ENCODE measurements around the gene EML6. TPM values are rescaled to one million over a fixed set of nuclear protein-coding genes. Genes with fewer than 3 reads are reported as not detected.
A peak's percentile ranks its signal among the peaks of the same experiment; 100 is the strongest.

The EML6 gene
- total RNA-seq, 4 donors from 2014 or later = 1.2 to 4.4 (median 3.1) TPM

GRCh38 chr2:54949431-54949830 is 226.0 kb downstream of the EML6 start:
- 94 to 97% methylated on average over 6 of the region's 6 CpGs for WGBS, 2 donors
- Histone ChIP-seq H3K27ac (peak overlapping the region in 1 of 4 donors; percentile 90), H3K4me3 (no peak overlapping the region), H3K9me3 (no peaks in the 10 kb centered on the region), H3K27me3 (no peaks in the 10 kb centered on the region), H3K4me1 (peaks cover 16 to 49% (median 25%) of the 10 kb centered on the region in 3 donors), H3K36me3 (no peaks in the 10 kb centered on the region)
- TF ChIP-seq CTCF (IDR thresholded peaks at IDR 0.05) (no peak), POLR2A (IDR thresholded peaks at IDR 0.05) (no peak)
- no peak for DNase-seq
- intact Hi-C loops (cut with DNase I) = no loop called here

GRCh38 chr2:54950811-54951210 is 227.3 kb downstream of the EML6 start:
- Histone ChIP-seq H3K9me3 (no peaks in the 10 kb centered on the region), H3K4me3 (no peak overlapping the region), H3K4me1 (peaks cover 16 to 48% (median 21%) of the 10 kb centered on the region in 3 donors), H3K27me3 (no peaks in the 10 kb centered on the region), H3K36me3 (no peaks in the 10 kb centered on the region), H3K27ac (no peak overlapping the region)
- no peak for DNase-seq
- intact Hi-C loops (cut with DNase I) = no loop called here
- TF ChIP-seq POLR2A (IDR thresholded peaks at IDR 0.05) = no peak
- no peak for TF ChIP-seq CTCF (IDR thresholded peaks at IDR 0.05)
- whole genome bisulfite sequencing, 2 donors = 97 to 100% methylated on average over 1 to 3 of the region's 3 CpGs

GRCh38 chr2:54952425-54952824 is 229.0 kb downstream of the EML6 start:
- Histone ChIP-seq H3K27ac (no peak overlapping the region), H3K9me3 (no peaks in the 10 kb centered on the region), H3K27me3 (no peaks in the 10 kb centered on the region), H3K36me3 (no peaks in the 10 kb centered on the region), H3K4me1 (peaks cover 7 to 42% (median 16%) of the 10 kb centered on the region in 3 donors), H3K4me3 (no peak overlapping the region)
- intact Hi-C loops (cut with DNase I) = no loop called here
- no peak for DNase-seq
- TF ChIP-seq POLR2A (IDR thresholded peaks at IDR 0.05) (no peak), CTCF (IDR thresholded peaks at IDR 0.05) (no peak)
- 55 to 67% methylated on average over 4 to 5 of the region's 5 CpGs for WGBS, 2 donors

- no peaks in the 10 kb centered on the region for H3K36me3 ChIP-seq
- TF ChIP-seq CTCF (IDR thresholded peaks at IDR 0.05) (no peak), POLR2A (IDR thresholded peaks at IDR 0.05) (no peak)
- H3K27me3 ChIP-seq = no peaks in the 10 kb centered on the region
- DNase-seq = no peak
- H3K4me1 ChIP-seq = peaks cover 7 to 36% (median 11%) of the 10 kb centered on the region in 3 donors
- intact Hi-C loops (cut with DNase I) = no loop called here
- H3K4me3 ChIP-seq = no peak overlapping the region
- no peaks in the 10 kb centered on the region for H3K9me3 ChIP-seq
- WGBS, 2 donors = 66 to 67% methylated on average over 9 of the region's 9 CpGs
- no peak overlapping the region for H3K27ac ChIP-seq
Observed at GRCh38 chr2:54952978-54953456, 229.6 kb downstream of the EML6 start.

- DNase-seq = no peak
- Histone ChIP-seq H3K9me3 (no peaks in the 10 kb centered on the region), H3K36me3 (no peaks in the 10 kb centered on the region), H3K4me1 (peaks cover 0 to 25% (median 0%) of the 10 kb centered on the region in 3 donors), H3K4me3 (no peak overlapping the region), H3K27ac (no peak overlapping the region), H3K27me3 (no peaks in the 10 kb centered on the region)
- intact Hi-C loops (cut with DNase I) = no loop called here
- no peak for TF ChIP-seq CTCF (IDR thresholded peaks at IDR 0.05)
- no peak for TF ChIP-seq POLR2A (IDR thresholded peaks at IDR 0.05)
- 85 to 97% methylated on average over 4 of the region's 8 CpGs for WGBS, 2 donors
Observed at GRCh38 chr2:54954158-54954557, 230.7 kb downstream of the EML6 start.
